Occipital lobe (tissue), 2 donors: ENCODE measurements around the gene NFKBIL1. TPM values are rescaled to one million over a fixed set of nuclear protein-coding genes. Genes with fewer than 3 reads are reported as not detected.

Experiments
- DNase-seq: peaks from one replicate; lab custom pipeline; 2025; lab: John Stamatoyannopoulos, UW
- total RNA-seq: library from RNA; depleted of rRNA; stranded (reverse); fragments of >200 nt; gene quantifications from one replicate; pipeline ENCODE4 v1.2.3, GENCODE V29; 2014

Gene NFKBIL1
- total RNA-seq, 1 donor from 2014 or later: 21.7 TPM

GRCh38 chr6:31559958-31560696, 12.7 kb downstream of the NFKBIL1 start:
- no peak for DNase-seq

DNA sequence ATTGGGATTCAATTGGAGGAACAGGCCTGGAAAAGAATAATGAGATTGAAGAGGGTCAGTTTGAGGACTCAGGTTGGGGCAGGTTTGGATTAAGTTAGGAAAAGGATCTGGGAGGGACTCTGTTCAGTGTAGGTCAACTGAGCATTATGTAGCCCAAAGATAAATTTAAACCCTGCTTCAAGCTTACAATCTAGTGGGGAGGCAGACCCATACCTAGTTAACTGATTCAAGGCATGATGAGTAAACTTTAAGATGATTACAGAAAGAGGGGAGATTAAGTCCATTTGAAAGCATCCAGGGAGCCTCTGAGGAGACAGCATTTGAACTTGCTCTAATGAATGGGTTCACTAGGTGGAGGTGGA, 13.3 kb downstream of the NFKBIL1 start:
- no peak for DNase-seq

DNA sequence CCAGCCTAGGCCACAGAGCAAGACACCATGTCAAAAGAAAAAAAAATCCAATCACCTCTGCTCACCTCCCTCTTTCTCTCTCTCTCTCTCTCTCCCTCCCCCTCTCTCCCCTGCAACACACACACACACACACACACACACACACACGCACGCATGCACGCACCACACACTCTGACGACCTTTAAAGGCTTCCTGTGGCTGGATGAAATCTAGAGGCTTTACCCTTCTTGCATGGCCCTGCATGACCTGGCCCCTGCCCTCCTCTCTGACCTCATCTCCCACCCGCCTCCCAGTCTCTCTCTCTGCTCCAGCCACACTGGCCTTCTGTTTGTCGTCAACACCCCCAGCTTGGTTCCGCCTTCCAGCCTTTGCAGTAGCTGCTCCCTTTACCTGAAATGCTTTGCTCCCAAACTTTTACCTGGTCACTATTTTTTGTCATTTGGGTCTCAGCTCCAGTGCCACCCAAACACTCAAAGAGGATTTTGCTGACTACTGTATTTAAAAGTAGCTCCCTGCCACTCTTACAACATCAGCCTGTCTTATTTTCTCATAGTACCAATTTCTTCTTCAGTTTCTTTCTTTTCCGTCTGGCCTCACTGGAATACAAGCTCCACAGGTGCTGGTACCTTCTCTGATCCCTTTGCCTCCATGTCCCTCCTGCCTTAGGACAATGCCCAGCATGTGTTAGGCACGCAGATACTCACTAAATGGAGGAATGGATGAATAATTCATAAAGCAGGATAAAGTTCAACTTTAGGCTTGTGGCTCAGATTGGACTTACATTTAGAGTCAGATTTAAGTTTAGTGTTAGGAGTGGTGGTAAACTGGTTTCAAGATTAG, 20.3 kb downstream of the NFKBIL1 start:
- DNase-seq: no peak

- no peak for DNase-seq
Observed at GRCh38 chr6:31568537-31568961, 21.1 kb downstream of the NFKBIL1 start.

- no peak for DNase-seq
Observed at GRCh38 chr6:31569861-31570536, 22.6 kb downstream of the NFKBIL1 start.

GRCh38 chr6:31572041-31572911, 24.9 kb downstream of the NFKBIL1 start, which contains the start of gene LTA:
TSS of gene LTA (plus strand) at chr6:31572289. CDS start at chr6:31572743, 454 bp downstream.
- no peak for DNase-seq

GRCh38 chr6:31573239-31574105, 26.1 kb downstream of the NFKBIL1 start:
- no peak for DNase-seq

GRCh38 chr6:31574106-31575061, 27.0 kb downstream of the NFKBIL1 start:
- DNase-seq: no peak

GRCh38 chr6:31575335-31575901, 28.0 kb downstream of the NFKBIL1 start, which contains the start of gene TNF:
TSS of gene TNF (plus strand) at chr6:31575565. CDS start at chr6:31575742, 177 bp downstream.
- no peak for DNase-seq

DNA sequence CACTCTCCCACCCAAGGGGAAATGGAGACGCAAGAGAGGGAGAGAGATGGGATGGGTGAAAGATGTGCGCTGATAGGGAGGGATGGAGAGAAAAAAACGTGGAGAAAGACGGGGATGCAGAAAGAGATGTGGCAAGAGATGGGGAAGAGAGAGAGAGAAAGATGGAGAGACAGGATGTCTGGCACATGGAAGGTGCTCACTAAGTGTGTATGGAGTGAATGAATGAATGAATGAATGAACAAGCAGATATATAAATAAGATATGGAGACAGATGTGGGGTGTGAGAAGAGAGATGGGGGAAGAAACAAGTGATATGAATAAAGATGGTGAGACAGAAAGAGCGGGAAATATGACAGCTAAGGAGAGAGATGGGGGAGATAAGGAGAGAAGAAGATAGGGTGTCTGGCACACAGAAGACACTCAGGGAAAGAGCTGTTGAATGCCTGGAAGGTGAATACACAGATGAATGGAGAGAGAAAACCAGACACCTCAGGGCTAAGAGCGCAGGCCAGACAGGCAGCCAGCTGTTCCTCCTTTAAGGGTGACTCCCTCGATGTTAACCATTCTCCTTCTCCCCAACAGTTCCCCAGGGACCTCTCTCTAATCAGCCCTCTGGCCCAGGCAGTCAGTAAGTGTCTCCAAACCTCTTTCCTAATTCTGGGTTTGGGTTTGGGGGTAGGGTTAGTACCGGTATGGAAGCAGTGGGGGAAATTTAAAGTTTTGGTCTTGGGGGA, 28.7 kb downstream of the NFKBIL1 start:
- DNase-seq: no peak

- no peak for DNase-seq
Observed at GRCh38 chr6:31576897-31577578, 29.6 kb downstream of the NFKBIL1 start.

DNA sequence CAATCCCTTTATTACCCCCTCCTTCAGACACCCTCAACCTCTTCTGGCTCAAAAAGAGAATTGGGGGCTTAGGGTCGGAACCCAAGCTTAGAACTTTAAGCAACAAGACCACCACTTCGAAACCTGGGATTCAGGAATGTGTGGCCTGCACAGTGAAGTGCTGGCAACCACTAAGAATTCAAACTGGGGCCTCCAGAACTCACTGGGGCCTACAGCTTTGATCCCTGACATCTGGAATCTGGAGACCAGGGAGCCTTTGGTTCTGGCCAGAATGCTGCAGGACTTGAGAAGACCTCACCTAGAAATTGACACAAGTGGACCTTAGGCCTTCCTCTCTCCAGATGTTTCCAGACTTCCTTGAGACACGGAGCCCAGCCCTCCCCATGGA, 30.2 kb downstream of the NFKBIL1 start:
- no peak for DNase-seq

GRCh38 chr6:31578184-31579118, 31.0 kb downstream of the NFKBIL1 start:
- no peak for DNase-seq

GRCh38 chr6:31579119-31579505, 31.7 kb downstream of the NFKBIL1 start:
- DNase-seq: no peak

DNA sequence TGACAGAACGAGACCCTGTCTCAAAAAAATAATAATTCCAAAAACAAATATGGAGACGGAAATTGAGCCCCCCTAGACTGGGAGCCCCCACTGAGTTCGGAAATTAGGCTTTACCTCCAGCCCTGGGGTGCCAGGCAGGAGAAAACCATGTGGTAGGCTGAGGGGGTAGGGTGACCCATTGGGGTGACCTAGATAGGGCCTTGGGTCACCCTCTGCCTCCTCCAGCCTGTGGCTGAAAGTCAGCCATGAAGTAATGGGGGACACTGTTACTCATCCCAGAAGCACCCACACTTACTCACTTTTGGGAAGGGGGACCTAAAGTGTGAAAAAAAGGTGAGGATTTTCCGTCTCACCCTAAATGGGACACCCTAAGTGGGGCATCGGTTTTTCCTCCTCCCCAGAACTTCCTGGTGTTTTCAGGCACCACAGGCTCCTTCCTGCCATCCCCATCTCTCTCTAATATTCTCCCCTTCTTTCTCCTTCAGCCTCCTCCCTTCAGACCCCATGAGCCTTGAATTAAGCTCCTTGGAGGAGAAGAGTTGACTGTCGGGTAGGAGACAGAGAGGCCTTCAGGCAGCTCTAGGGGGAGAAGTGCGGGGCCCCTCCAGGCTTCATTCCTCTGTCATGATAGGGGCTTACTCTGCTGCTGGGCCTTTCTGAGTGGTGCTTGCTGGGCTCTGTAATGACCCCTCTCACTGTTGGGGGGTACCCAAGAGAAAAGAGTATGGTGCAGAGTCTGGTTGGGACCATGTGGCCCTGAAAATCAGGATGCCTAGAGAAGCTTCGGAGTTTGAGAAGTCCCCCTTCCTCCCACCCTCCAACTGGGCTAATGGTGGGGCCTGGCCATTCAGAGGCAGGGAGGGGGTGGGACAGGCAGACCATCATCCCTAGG, 32.4 kb downstream of the NFKBIL1 start:
- DNase-seq: no peak
